ENCODE results near the gene AFAP1.

The AFAP1 gene

GRCh38 chr4:7750523-7750922, 189.1 kb downstream of the AFAP1 start:
- no peak for DNase-seq

- DNase-seq = no peak
Measured at GRCh38 chr4:7747566-7747965, 192.1 kb downstream of the AFAP1 start.

- no peak for DNase-seq
Measured at GRCh38 chr4:7747062-7747385, 192.6 kb downstream of the AFAP1 start.

- no peak for DNase-seq
Measured at GRCh38 chr4:7746351-7747061, 193.2 kb downstream of the AFAP1 start.

- no peak for DNase-seq
Measured at GRCh38 chr4:7745301-7745885, 194.3 kb downstream of the AFAP1 start.

- DNase-seq = no peak
Measured at GRCh38 chr4:7744142-7744804, 195.4 kb downstream of the AFAP1 start.

- no peak for DNase-seq
Measured at GRCh38 chr4:7742807-7743280, 196.8 kb downstream of the AFAP1 start.

- no peak for DNase-seq
Measured at GRCh38 chr4:7741946-7742806, 197.5 kb downstream of the AFAP1 start.

- DNase-seq = no peak
Measured at GRCh38 chr4:7740866-7741525, 198.7 kb downstream of the AFAP1 start.

- DNase-seq = no peak
Measured at GRCh38 chr4:7739918-7740865, 199.5 kb downstream of the AFAP1 start.

GRCh38 chr4:7739077-7739917, 200.4 kb downstream of the AFAP1 start:
- no peak for DNase-seq

GRCh38 chr4:7738458-7739076, 201.1 kb downstream of the AFAP1 start:
- DNase-seq = no peak

GRCh38 chr4:7737752-7738457, 201.8 kb downstream of the AFAP1 start:
- no peak for DNase-seq

GRCh38 chr4:7737268-7737645, 202.4 kb downstream of the AFAP1 start:
- no peak for DNase-seq

- no peak for DNase-seq
Measured at GRCh38 chr4:7736436-7737267, 203.0 kb downstream of the AFAP1 start.

GRCh38 chr4:7735961-7736360, 203.7 kb downstream of the AFAP1 start:
- no peak for DNase-seq

- DNase-seq = no peak
Measured at GRCh38 chr4:7735395-7735794, 204.3 kb downstream of the AFAP1 start.

GRCh38 chr4:7734651-7735260, 204.9 kb downstream of the AFAP1 start:
- no peak for DNase-seq

All from T-helper 9 cell (primary cell).